PC-3 (cell line): ENCODE measurements around the gene ISG20L2. TPM values are rescaled to one million over a fixed set of nuclear protein-coding genes. Genes with fewer than 3 reads are reported as not detected.

Experiments used
- ATAC-seq: fragments of 200-7000 bp; cut with Tn5 transposase; 2 replicates; pipeline ENCODE4 v1.9.1; 2020; ENCODE audit warnings: mild to moderate bottlenecking, moderate library complexity
- BruUV-seq: library from RNA; stranded (reverse); fragments of 400-500 nt; replicated peaks from 2 replicates; lab custom pipeline; 2021; lab: Mats Ljungman, UMichigan
- CTCF ChIA-PET: fragments of 300-600 bp; sonication (Branson Sonifier 250); formaldehyde crosslinking; loops from one replicate; lab custom pipeline; 2022; ENCODE audit warnings: antibody characterized with exemption; lab: Charles Lee
- POLR2A ChIA-PET: fragments of 300-600 bp; sonication (Branson Sonifier 250); formaldehyde crosslinking; loops from one replicate; lab custom pipeline; 2022; ENCODE audit warnings: antibody characterized with exemption; ENCODE audit not compliant: unreplicated experiment; lab: Charles Lee
- DNase-seq: peaks from one replicate; pipeline ENCODE4 v3.0.0-alpha.2; 2015
- H2AFZ ChIP-seq: fragments of 300-600 bp; sonication (generic); 2 replicates; pipeline ENCODE4 v1.6.0; 2016; ENCODE audit warnings: antibody characterized with exemption, low read length
- H3F3A ChIP-seq: fragments of 300-600 bp; sonication (generic); one replicate; pipeline ENCODE4 v1.6.0; 2017; ENCODE audit warnings: antibody characterized with exemption, low read length, control low read depth, mild to moderate bottlenecking; ENCODE audit not compliant: unreplicated experiment
- H3K27ac ChIP-seq: fragments of 300-600 bp; sonication (generic); 2 replicates; pipeline ENCODE4 v1.5.1; 2016; ENCODE audit warnings: mild to moderate bottlenecking, low read length
- H3K27me3 ChIP-seq: fragments of 300-600 bp; sonication (generic); 2 replicates; pipeline ENCODE4 v1.6.1; 2016; ENCODE audit warnings: low read length, mixed read lengths
- H3K36me3 ChIP-seq: fragments of 300-600 bp; sonication (generic); 2 replicates; pipeline ENCODE4 v1.6.1; 2016; ENCODE audit warnings: low read depth, mixed run types, low read length, mixed read lengths
- H3K4me1 ChIP-seq: fragments of 300-600 bp; sonication (generic); 2 replicates; pipeline ENCODE4 v1.5.1; 2016; ENCODE audit warnings: low read length; ENCODE audit not compliant: insufficient read depth
- H3K4me2 ChIP-seq: fragments of 300-600 bp; sonication (generic); 2 replicates; pipeline ENCODE4 v1.6.0; 2016; ENCODE audit warnings: low read length
- H3K4me3 ChIP-seq: fragments of 300-600 bp; sonication (generic); 2 replicates; pipeline ENCODE4 v1.5.1; 2016; ENCODE audit warnings: mild to moderate bottlenecking, low read length, mixed read lengths
- H3K79me2 ChIP-seq: fragments of 300-600 bp; sonication (generic); 2 replicates; pipeline ENCODE4 v1.6.1; 2017; ENCODE audit warnings: low read length, mixed read lengths
- H3K9ac ChIP-seq: fragments of 300-600 bp; sonication (generic); 2 replicates; pipeline ENCODE4 v1.6.0; 2016; ENCODE audit warnings: mild to moderate bottlenecking, low read length
- H3K9me2 ChIP-seq: fragments of 300-600 bp; sonication (generic); replicated peaks from 2 replicates; pipeline ENCODE4 v1.6.1; 2016; ENCODE audit warnings: mixed run types, low read length, mixed read lengths
- H3K9me3 ChIP-seq: fragments of 300-600 bp; sonication (generic); 2 replicates; pipeline ENCODE4 v1.6.1; 2016; ENCODE audit warnings: low read length, mixed read lengths
- H4K20me1 ChIP-seq: fragments of 300-600 bp; sonication (generic); 2 replicates; pipeline ENCODE4 v1.6.1; 2016; ENCODE audit warnings: low read length, mixed read lengths
- EZH2 ChIP-seq: fragments of 300-600 bp; sonication (generic); IDR thresholded peaks from one replicate; pipeline ENCODE4 v1.6.1; 2017; ENCODE audit warnings: antibody characterized with exemption, mild to moderate bottlenecking, low read length; ENCODE audit not compliant: unreplicated experiment
- EZH2phosphoT487 ChIP-seq: fragments of 300-600 bp; sonication (generic); IDR thresholded peaks from 2 replicates; pipeline ENCODE4 v1.6.1; 2018; ENCODE audit warnings: mild to moderate bottlenecking, antibody characterized with exemption, low read length, borderline replicate concordance
- intact Hi-C: fragments of 100-400 bp; cut with micrococcal nuclease; formaldehyde crosslinking; loops from 2 replicates; pipeline ENCODE4 v1.9.0; 2023
- total RNA-seq: library from RNA; depleted of rRNA; stranded (reverse); fragments of >200 nt; gene quantifications from 2 replicates; pipeline ENCODE4 v1.2.3, GENCODE V29; 2014
- TF ChIP-seq, protein P1 (sequence below): fragments of 300-600 bp; sonication (generic); conservative IDR thresholded peaks from 2 replicates; pipeline ENCODE4 v1.5.1; 2017; ENCODE audit warnings: antibody characterized with exemption, low read depth, mild to moderate bottlenecking, low read length

ISG20L2 gene
- total RNA-seq, 1 experiment from 2014 or later = 39.2 TPM

DNA sequence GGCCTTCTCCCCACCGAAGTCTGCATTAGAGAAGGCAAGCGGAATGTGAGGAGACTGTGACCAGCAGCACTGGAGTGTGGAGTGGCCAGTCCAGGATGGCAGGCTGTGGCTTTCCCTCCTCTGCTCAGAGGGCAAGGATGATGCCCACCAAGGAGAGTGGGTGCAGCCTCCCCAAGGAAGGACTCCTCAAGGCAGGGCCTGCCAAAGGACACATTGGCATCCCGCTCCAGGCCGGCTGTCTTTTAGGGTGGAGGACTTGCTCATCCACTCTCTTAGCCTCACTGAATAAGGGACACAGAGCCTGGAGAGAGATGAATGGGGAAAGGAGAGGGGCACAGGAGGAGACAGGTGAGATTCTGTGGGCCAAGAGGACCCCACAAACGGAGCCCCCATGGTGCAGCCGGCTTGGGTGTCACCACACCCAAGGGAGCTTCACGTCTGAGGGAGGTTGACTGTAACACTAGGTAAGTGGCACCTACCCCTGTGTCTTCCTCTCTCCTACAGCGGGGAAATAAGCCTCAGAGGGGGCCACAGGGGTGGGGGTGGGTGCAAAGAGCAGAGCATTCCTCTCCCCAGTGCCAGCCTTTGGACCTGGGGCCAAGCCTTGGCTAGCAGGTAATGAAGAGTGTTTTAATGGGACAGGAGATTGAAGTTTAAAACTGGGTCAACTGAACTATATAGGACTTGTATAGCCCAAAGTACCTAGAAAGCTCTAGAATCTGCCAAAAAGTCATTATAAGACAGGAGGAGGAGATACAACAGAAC is 47.2 kb downstream of the ISG20L2 start:
- intact Hi-C loops = no loop called here
- H2AFZ ChIP-seq = no peak overlapping the region
- H3K4me3 ChIP-seq = no peak overlapping the region
- no peaks in the 10 kb centered on the region for H3F3A ChIP-seq
- no peak for ATAC-seq
- no peak overlapping the region for H3K9ac ChIP-seq
- no peak overlapping the region for H3K4me2 ChIP-seq
- H3K9me3 ChIP-seq = no peaks in the 10 kb centered on the region
- no peaks in the 10 kb centered on the region for H3K9me2 ChIP-seq
- TF ChIP-seq EZH2 = no peak
- TF ChIP-seq, protein P1, sequence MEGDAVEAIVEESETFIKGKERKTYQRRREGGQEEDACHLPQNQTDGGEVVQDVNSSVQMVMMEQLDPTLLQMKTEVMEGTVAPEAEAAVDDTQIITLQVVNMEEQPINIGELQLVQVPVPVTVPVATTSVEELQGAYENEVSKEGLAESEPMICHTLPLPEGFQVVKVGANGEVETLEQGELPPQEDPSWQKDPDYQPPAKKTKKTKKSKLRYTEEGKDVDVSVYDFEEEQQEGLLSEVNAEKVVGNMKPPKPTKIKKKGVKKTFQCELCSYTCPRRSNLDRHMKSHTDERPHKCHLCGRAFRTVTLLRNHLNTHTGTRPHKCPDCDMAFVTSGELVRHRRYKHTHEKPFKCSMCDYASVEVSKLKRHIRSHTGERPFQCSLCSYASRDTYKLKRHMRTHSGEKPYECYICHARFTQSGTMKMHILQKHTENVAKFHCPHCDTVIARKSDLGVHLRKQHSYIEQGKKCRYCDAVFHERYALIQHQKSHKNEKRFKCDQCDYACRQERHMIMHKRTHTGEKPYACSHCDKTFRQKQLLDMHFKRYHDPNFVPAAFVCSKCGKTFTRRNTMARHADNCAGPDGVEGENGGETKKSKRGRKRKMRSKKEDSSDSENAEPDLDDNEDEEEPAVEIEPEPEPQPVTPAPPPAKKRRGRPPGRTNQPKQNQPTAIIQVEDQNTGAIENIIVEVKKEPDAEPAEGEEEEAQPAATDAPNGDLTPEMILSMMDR = no peak
- TF ChIP-seq EZH2phosphoT487 = no peak
- H4K20me1 ChIP-seq = no peaks in the 10 kb centered on the region
- peaks cover 27% of the 10 kb centered on the region for H3K4me1 ChIP-seq
- no TSS peak for BruUV-seq
- H3K79me2 ChIP-seq = peaks cover 7% of the 10 kb centered on the region
- H3K27me3 ChIP-seq = no peaks in the 10 kb centered on the region
- no peaks in the 10 kb centered on the region for H3K36me3 ChIP-seq
- CTCF ChIA-PET = interaction anchor here (0.6 to 1.9 kb wide), 7 partner anchors 8 to 204 kb away, joined by 3 to 10 read pairs (median 3); no protein-coding TSS in a partner anchor
- H3K27ac ChIP-seq = no peak overlapping the region
- no peak for DNase-seq
- POLR2A ChIA-PET = no interaction called here

DNA sequence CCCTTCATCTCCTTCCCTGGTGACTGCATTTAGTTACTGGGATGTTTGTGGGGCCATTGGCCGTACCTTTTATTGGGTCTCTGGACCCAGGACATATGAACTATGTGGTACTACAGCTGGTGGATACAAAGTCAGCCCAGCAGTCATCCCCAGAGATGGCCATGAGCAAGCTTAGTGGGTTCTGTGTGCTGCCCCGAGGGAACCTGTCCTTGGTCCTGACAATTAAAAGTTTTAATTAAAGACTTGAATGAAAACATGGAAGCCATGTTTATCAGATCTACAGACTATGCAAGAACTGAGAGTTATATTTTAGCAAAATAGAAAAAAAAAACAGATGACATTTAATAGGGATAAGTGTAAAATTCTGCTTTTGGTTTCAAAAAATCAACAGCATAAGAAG is 48.5 kb downstream of the ISG20L2 start:
- POLR2A ChIA-PET = no interaction called here

More for the DNA sequence above, 48.5 kb downstream of the ISG20L2 start:
- Histone ChIP-seq H3K9me3 (no peaks in the 10 kb centered on the region), H3K27ac (no peak overlapping the region), H3K79me2 (peaks cover 19% of the 10 kb centered on the region), H4K20me1 (no peaks in the 10 kb centered on the region), H3K4me3 (no peak overlapping the region), H2AFZ (no peak overlapping the region), H3K36me3 (no peaks in the 10 kb centered on the region), H3K9me2 (no peaks in the 10 kb centered on the region), H3K27me3 (no peaks in the 10 kb centered on the region), H3K4me2 (no peak overlapping the region), H3K9ac (no peak overlapping the region), H3K4me1 (peaks cover 36% of the 10 kb centered on the region), H3F3A (no peaks in the 10 kb centered on the region)
- no TSS peak for BruUV-seq
- intact Hi-C loops = no loop called here
- CTCF ChIA-PET = interaction anchor here (0.7 to 1.9 kb wide), 3 partner anchors 9 to 26 kb away, joined by 3 to 10 read pairs (median 3); no protein-coding TSS in a partner anchor
- no peak for TF ChIP-seq EZH2
- TF ChIP-seq EZH2phosphoT487 = no peak
- TF ChIP-seq, protein P1 = no peak
- ATAC-seq (no peak), DNase-seq (no peak)
